GM13976 (cell line): ENCODE results near the gene CATSPERZ.

ENCODE experiments used
- DNase-seq: peaks from one replicate; pipeline ENCODE4 v3.0.0; 2012; ENCODE audit warnings: low spot score
- in situ Hi-C: fragments of 300-500 bp; cut with MboI; formaldehyde crosslinking; loops from one replicate; pipeline ENCODE4 v1.12.0; 2022; ENCODE audit warnings: low sequenced_read_pairs, mixed read lengths, inconsistent platforms; ENCODE audit not compliant: unreplicated experiment
- TF ChIP-seq, protein P1 (sequence below): IDR thresholded peaks from 2 replicates; pipeline ENCODE4 v1.5.1; 2012; ENCODE audit warnings: borderline replicate concordance, mild to moderate bottlenecking; ENCODE audit not compliant: insufficient read depth; ENCODE audit errors: extremely low read depth, missing control alignments, control extremely low read depth

The CATSPERZ gene

DNA sequence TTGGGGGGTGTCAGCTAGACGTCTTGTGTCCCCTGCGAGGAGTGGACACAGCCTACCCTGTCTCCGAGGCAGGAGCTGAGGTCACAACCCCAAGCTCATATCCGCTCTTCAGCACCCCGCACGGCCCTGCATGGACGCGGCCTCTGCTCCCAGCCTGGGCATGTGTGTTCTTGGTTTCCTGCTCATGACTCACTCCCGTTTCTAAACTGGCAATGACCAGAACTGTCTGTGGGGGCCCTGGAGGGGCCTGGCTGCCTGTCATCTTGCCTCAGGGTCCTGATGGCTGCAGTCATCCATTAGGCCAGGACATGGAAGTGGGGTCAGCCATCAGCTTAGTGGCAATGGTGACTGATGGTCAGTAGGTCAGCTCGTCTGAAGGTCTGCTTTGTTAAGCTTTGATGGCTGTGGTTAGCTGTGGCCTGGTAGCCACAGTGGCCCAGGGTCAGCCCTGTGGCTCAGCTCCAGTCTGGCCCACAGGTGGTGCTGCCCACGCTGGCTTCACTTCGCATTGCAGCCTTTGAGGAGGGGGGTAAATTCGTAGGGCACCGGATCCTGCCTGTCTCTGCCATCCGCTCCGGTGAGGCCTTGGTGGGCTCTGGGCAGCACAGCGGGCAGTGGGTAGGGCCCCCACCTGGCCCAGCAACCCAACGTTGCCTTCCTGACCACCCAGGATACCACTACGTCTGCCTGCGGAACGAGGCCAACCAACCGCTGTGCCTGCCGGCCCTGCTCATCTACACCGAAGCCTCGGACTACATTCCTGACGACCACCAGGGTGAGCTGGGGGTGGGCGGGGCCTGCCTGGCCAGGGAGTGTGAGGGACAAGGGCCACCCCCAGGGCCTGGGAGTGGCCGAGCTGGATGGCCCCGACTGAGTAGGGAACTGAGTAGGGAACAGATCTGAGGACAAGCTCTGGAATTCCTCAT is 36.9 kb upstream of the CATSPERZ start:
- no peak for DNase-seq
- in situ Hi-C loops: no loop called here
- TF ChIP-seq, protein P1, sequence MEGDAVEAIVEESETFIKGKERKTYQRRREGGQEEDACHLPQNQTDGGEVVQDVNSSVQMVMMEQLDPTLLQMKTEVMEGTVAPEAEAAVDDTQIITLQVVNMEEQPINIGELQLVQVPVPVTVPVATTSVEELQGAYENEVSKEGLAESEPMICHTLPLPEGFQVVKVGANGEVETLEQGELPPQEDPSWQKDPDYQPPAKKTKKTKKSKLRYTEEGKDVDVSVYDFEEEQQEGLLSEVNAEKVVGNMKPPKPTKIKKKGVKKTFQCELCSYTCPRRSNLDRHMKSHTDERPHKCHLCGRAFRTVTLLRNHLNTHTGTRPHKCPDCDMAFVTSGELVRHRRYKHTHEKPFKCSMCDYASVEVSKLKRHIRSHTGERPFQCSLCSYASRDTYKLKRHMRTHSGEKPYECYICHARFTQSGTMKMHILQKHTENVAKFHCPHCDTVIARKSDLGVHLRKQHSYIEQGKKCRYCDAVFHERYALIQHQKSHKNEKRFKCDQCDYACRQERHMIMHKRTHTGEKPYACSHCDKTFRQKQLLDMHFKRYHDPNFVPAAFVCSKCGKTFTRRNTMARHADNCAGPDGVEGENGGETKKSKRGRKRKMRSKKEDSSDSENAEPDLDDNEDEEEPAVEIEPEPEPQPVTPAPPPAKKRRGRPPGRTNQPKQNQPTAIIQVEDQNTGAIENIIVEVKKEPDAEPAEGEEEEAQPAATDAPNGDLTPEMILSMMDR: no peak

DNA sequence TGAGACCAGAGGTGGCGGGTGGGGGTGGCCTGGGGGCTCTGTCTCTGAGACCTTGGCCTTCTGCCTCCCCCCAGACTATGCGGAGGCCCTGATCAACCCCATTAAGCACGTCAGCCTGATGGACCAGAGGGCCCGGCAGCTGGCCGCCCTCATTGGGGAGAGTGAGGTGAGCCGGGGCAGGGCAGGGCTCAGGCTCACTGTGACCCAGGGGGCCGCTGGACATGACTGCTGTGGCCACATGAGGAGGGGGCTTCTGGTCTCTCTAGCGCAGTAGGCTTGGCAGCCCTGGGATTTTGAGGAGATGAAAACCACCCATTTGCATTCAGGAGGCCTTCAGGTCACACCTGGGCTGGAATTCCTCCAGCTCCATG is 36.2 kb upstream of the CATSPERZ start:
- in situ Hi-C loops: no loop called here
- no peak for DNase-seq
- TF ChIP-seq, protein P1: no peak

DNA sequence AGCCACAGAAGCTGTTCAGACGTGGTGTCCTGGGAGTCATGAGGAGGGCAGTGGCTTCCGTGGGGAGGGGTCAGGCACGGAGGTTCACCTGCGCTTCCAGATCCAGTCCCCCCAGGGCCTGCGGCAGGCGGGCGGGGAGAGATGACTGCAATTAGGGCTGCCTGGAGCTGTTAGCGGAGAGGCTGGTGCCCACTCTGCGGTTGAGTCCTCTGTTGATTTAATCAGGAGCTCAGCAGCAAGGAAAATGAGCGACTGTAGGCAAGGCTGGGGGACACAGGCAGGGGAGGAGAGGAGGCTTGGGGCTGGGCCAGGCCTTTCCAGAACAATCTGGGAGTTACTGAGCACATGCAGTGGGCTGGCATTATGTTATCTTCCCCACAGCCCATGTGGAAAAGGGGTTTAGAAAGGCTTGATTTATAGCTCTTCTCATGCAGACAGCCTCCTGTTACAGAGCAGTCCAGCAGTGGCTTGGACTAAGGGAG is 35.7 kb upstream of the CATSPERZ start:
- TF ChIP-seq, protein P1: no peak
- DNase-seq: no peak
- in situ Hi-C loops: no loop called here

GRCh38 chr11:64265176-64266160 is 34.7 kb upstream of the CATSPERZ start:
- no peak for DNase-seq
- in situ Hi-C loops: no loop called here
- TF ChIP-seq, protein P1: no peak

DNA sequence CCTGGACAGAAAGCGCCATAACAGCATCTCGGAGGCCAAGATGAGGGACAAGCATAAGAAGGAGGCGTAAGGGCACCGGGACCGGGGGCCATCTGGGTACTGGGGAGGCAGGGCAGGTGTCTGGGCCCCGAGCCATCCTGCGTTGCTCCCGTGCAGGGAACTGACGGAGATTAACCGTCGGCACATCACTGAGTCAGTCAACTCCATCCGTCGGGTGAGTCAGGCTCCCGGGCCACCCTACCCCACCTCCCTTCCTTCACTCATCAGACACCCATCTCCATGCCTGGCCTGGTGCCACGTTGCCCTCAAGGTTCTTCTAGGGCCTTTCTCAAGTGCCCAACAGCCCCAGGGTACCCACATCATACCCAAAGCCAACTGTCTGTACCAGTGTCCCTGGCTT is 33.8 kb upstream of the CATSPERZ start:
- in situ Hi-C loops: no loop called here
- TF ChIP-seq, protein P1: no peak
- no peak for DNase-seq

DNA sequence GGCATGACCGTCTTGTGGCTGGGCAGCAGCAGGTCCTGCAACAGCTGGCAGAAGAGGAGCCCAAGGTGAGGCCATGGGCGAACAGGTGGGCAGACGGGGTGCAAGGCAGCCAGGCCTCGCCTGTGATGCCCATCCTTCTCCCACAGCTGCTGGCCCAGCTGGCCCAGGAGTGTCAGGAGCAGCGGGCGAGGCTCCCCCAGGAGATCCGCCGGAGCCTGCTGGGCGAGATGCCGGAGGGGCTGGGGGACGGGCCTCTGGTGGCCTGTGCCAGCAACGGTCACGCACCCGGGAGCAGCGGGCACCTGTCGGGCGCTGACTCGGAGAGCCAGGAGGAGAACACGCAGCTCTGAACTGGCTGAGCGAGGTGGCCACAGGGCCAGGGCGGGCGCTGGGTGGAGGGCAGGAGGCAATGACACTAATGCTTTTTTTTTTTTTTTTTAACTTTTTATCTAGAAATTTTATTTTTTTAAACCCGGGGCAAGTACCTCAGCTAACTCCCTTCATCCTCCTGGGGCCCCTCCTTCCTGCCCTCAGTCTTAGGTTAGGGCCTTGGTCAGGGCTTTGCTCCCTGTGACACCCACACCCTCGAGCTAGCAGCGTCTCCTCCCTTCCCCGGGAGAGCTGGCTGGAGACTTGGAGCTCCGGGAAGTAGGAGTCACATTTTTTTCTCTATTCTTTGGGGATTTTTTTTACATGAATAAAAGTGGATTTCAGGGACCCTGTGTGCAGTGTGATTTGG is 32.8 kb upstream of the CATSPERZ start:
- TF ChIP-seq, protein P1: no peak
- in situ Hi-C loops: no loop called here
- no peak for DNase-seq
